HG02885 (cell line): ENCODE measurements around the gene ISCU.
"Not testable (repeated sequence)": the region's sequence is repeated elsewhere in the genome, so short reads cannot be mapped to it uniquely, and the experiment has no call there.

ENCODE experiments used
- ATAC-seq: cut with Tn5 transposase; IDR thresholded peaks from one replicate; pipeline ENCODE4 v1.9.1; 2021; ENCODE audit warnings: mild to moderate bottlenecking; ENCODE audit not compliant: unreplicated experiment, poor library complexity

Gene ISCU

GRCh38 chr12:108584456-108585065 lies 22.2 kb downstream of the ISCU start:
- ATAC-seq, result no peak

GRCh38 chr12:108585864-108586263 lies 23.5 kb downstream of the ISCU start:
- no peak for ATAC-seq

- no peak for ATAC-seq
These were observed 23.9 kb downstream of the ISCU start for GRCh38 chr12:108586306-108586705.

GRCh38 chr12:108587826-108588225 lies 25.4 kb downstream of the ISCU start:
- ATAC-seq, result no peak

- ATAC-seq, result no peak
These were observed 26.8 kb downstream of the ISCU start for GRCh38 chr12:108589028-108589839.

GRCh38 chr12:108589840-108590229 lies 27.4 kb downstream of the ISCU start:
- no peak for ATAC-seq

GRCh38 chr12:108590463-108590862 lies 28.1 kb downstream of the ISCU start:
- ATAC-seq, result not testable (repeated sequence)

- ATAC-seq, result no peak
These were observed 29.0 kb downstream of the ISCU start for GRCh38 chr12:108591267-108591980.

GRCh38 chr12:108592033-108592909 lies 29.9 kb downstream of the ISCU start:
- ATAC-seq, result no peak

GRCh38 chr12:108594323-108594903 lies 32.0 kb downstream of the ISCU start:
- no peak for ATAC-seq

- ATAC-seq, result no peak
These were observed 32.7 kb downstream of the ISCU start for GRCh38 chr12:108594960-108595710.

- ATAC-seq, result no peak
These were observed 33.6 kb downstream of the ISCU start for GRCh38 chr12:108595711-108596647.

GRCh38 chr12:108596854-108597558 lies 34.6 kb downstream of the ISCU start:
- no peak for ATAC-seq

- ATAC-seq, result no peak
These were observed 35.4 kb downstream of the ISCU start, which contains the start of gene TMEM119 for GRCh38 chr12:108597559-108598471. Gene TMEM119, minus strand, starts transcription at chr12:108598084. Its CDS starts 5,701 bp downstream, at chr12:108592383.

- no peak for ATAC-seq
These were observed 36.3 kb downstream of the ISCU start for GRCh38 chr12:108598553-108599250.

GRCh38 chr12:108599541-108599940 lies 37.1 kb downstream of the ISCU start:
- ATAC-seq, result no peak
